Testis (tissue), 2 donors: ENCODE data around the gene SYT8.

Experiments used
- CTCF ChIP-seq, 3 experiments: fragments of 450-650 bp in 2 of 3; fragments of 200-600 bp in 1 of 3; sonication (generic) in 1 of 3; IDR thresholded peaks; one replicate each; pipeline ENCODE4 v1.5.1; 2016 to 2019; ENCODE audit warnings: antibody characterized with exemption in 3 of 3, mild to moderate bottlenecking in 2 of 3, moderate library complexity in 1 of 3
- POLR2A ChIP-seq: fragments of 450-650 bp; IDR thresholded peaks from one replicate; pipeline ENCODE4 v1.6.1; 2017; ENCODE audit warnings: antibody characterized with exemption, mild to moderate bottlenecking, moderate library complexity

DNA sequence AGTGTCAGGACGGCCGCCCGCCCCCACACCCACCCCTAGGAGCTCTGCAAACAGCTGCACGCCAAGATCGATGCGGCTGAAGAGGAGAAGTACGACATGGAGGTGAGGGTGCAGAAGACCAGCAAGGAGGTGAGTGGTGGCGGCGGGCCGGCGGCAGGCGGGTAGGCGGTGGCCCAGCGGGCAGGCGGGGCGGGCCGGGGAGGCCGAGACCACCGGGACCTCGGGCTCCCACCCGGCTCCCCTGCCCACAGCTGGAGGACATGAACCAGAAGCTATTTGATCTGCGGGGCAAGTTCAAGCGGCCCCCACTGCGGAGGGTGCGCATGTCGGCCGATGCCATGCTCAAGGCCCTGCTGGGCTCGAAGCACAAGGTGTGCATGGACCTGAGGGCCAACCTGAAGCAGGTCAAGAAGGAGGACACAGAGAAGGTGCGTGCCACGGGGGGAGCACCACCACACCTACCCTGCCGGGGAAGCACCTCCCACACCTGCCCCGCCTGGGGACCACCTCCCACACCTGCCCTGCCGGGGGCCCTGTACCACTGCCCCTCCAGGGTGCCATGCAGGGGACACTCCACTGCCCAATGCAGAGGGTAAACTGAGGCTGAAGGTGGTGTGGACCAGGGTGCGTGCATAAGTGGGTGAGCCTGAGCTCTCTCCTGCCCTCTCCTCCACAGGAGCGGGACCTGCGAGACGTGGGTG, 6.1 kb downstream of the SYT8 start:
- TF ChIP-seq CTCF (IDR thresholded peaks at IDR 0.05), result no peak
- no peak for TF ChIP-seq POLR2A
